HepG2 (cell line): ENCODE data around the gene CD3D. TPM values are rescaled to one million over a fixed set of nuclear protein-coding genes. Genes with fewer than 3 reads are reported as not detected.

Source experiments
- ATAC-seq: fragments of 200-7000 bp; cut with Tn5 transposase; 3 replicates; pipeline ENCODE4 v1.9.1; 2020; ENCODE audit warnings: mild to moderate bottlenecking, moderate library complexity
- BruUV-seq: library from RNA; stranded (reverse); fragments of 400-500 nt; replicated peaks from 2 replicates; lab custom pipeline; 2021; lab: Mats Ljungman, UMichigan
- CTCF ChIA-PET: fragments of 300-600 bp; formaldehyde crosslinking; extraction: SDS; loops from one replicate; lab custom pipeline; 2021; ENCODE audit warnings: low total read pairs, inconsistent platforms, low intra/inter-chr PET ratio; lab: Yijun Ruan, JAX
- POLR2A ChIA-PET: fragments of 350-600 bp; sonication (Branson Sonifier 250); formaldehyde crosslinking; loops from one replicate; lab custom pipeline; 2020; ENCODE audit warnings: antibody characterized with exemption, inconsistent platforms; lab: Yijun Ruan, JAX
- DNase-seq: peaks from one replicate; pipeline ENCODE4 v3.0.0-alpha.2; 2015; ENCODE audit warnings: low spot score
- FAIRE-seq: peaks from 3 replicates; lab custom pipeline; 2011; peaks lifted over from hg19 to GRCh38; lab: Jason Lieb, UNC
- H2AFZ ChIP-seq: one replicate; pipeline ENCODE4 v1.6.1; 2011; ENCODE audit warnings: low read length, inconsistent platforms
- H3K27ac ChIP-seq: fragments of 300-600 bp; 3 replicates; pipeline ENCODE4 v1.8.0; 2011; ENCODE audit warnings: mixed run types, mild to moderate bottlenecking, mixed read lengths, low read length, inconsistent platforms; ENCODE audit not compliant: insufficient read depth; ENCODE audit errors: extremely low read length
- H3K27me3 ChIP-seq, 2 experiments: fragments of 200-600 bp in 1 of 2; 2 replicates in 1 of 2; 3 replicates in 1 of 2; pipeline versions ENCODE4 v1.6.0 to v1.8.0; 2011; ENCODE audit warnings: low read length in 2 of 2, mild to moderate bottlenecking in 2 of 2, moderate library complexity in 2 of 2, inconsistent platforms in 1 of 2; ENCODE audit not compliant: insufficient read depth in 2 of 2, control insufficient read depth in 1 of 2
- H3K36me3 ChIP-seq, 2 experiments: fragments of 200-600 bp in 1 of 2; replicated peaks in 1 of 2; 2 replicates in 1 of 2; 3 replicates in 1 of 2; pipeline versions ENCODE4 v1.5.1 to v1.8.0; 2011; ENCODE audit warnings: low read length in 2 of 2, inconsistent platforms in 1 of 2; ENCODE audit not compliant: insufficient read depth in 2 of 2, control insufficient read depth in 1 of 2
- H3K4me1 ChIP-seq: 2 replicates; pipeline ENCODE4 v1.5.1; 2012; ENCODE audit warnings: low read length, inconsistent platforms; ENCODE audit not compliant: insufficient read depth
- H3K4me2 ChIP-seq: 2 replicates; pipeline ENCODE4 v1.6.0; 2011; ENCODE audit warnings: low read depth, low read length, inconsistent platforms
- H3K4me3 ChIP-seq, 3 experiments: fragments of 200-600 bp in 1 of 3; sonication (generic), shearing (Covaris generic) in 1 of 3; replicated peaks in 1 of 3; 2 replicates each; pipeline ENCODE4 v1.5.1; 2011 to 2016; ENCODE audit warnings: low read length in 3 of 3, inconsistent platforms in 2 of 3, low read depth in 2 of 3, mild to moderate bottlenecking in 2 of 3, control low read depth in 1 of 3, mixed read lengths in 1 of 3; ENCODE audit not compliant: insufficient read depth in 1 of 3
- H3K79me2 ChIP-seq: one replicate; pipeline ENCODE4 v1.6.1; 2011; ENCODE audit warnings: low read length, inconsistent platforms; ENCODE audit not compliant: insufficient read depth
- H3K9ac ChIP-seq: 2 replicates; pipeline ENCODE4 v1.6.0; 2011; ENCODE audit warnings: mild to moderate bottlenecking, low read depth, low read length, inconsistent platforms; ENCODE audit not compliant: insufficient read depth
- H3K9me3 ChIP-seq: 2 replicates; pipeline ENCODE4 v1.5.1; 2012; ENCODE audit warnings: mild to moderate bottlenecking, low read length
- H4K20me1 ChIP-seq: 2 replicates; pipeline ENCODE4 v1.6.0; 2011; ENCODE audit warnings: inconsistent platforms, mild to moderate bottlenecking, low read length, moderate library complexity; ENCODE audit not compliant: insufficient read depth
- MTA3 ChIP-seq: sonication (generic); formaldehyde crosslinking; IDR thresholded peaks from 2 replicates; pipeline ENCODE4 v1.4.0; 2020; ENCODE audit warnings: missing genetic modification reagents
- RBM22 ChIP-seq: fragments of 200-400 bp; formaldehyde crosslinking; optimal IDR thresholded peaks from 2 replicates; pipeline ENCODE3; 2017; ENCODE audit warnings: mild to moderate bottlenecking, low read length, moderate library complexity
- SIX1 ChIP-seq: sonication (generic); formaldehyde crosslinking; IDR thresholded peaks from 2 replicates; pipeline ENCODE4 v1.4.0; 2020; ENCODE audit warnings: missing genetic modification reagents, borderline replicate concordance
- SOX6 ChIP-seq, 2 experiments: fragments of 450-650 bp in 1 of 2; sonication (generic) in 1 of 2; formaldehyde crosslinking in 1 of 2; IDR thresholded peaks; 2 replicates each; pipeline versions ENCODE4 v1.4.0 to v1.6.1; 2017 to 2020; ENCODE audit warnings: antibody characterized with exemption in 1 of 2, mild to moderate bottlenecking in 1 of 2, missing genetic modification reagents in 1 of 2
- TEF ChIP-seq: sonication (generic); formaldehyde crosslinking; IDR thresholded peaks from 2 replicates; pipeline ENCODE4 v1.5.0; 2020; ENCODE audit warnings: missing genetic modification reagents
- WGBS: methylation state at CpG from one replicate; pipeline ENCODE4 v1.1.6; 2017; ENCODE audit warnings: low lambda C conversion rate; 5-methylcytosine and 5-hydroxymethylcytosine counted together
- in situ Hi-C: cut with HindIII; loops from 2 replicates; pipeline ENCODE4 v1.10.0; 2017; ENCODE audit warnings: low pct_unique_long_range_greater_than_20kb; ENCODE audit not compliant: extremely low pct_ligation_motif_present
- intact Hi-C: fragments of 100-400 bp; cut with micrococcal nuclease; formaldehyde crosslinking; loops from one replicate; pipeline ENCODE4 v1.10.0; 2022; ENCODE audit not compliant: unreplicated experiment
- polyA plus RNA-seq, 8 experiments: library from polyadenylated mRNA; depleted of rRNA in 3 of 8; stranded (reverse) in 7 of 8; unstranded in 1 of 8; fragments of >200 nt; fragmentation: Illumina TruSeq in 4 of 8; extraction: Trizol in 4 of 8; gene quantifications; 2 replicates each; pipeline versions ENCODE4 v1.2.1 to v1.2.3, GENCODE V29; 2011 to 2016; ENCODE audit warnings: low read depth in 4 of 8, missing spikeins in 1 of 8, mixed read lengths in 1 of 8; ENCODE audit not compliant: insufficient read depth in 1 of 8
- total RNA-seq, 5 experiments: library from RNA; depleted of rRNA; stranded (reverse); fragments of >200 nt; fragmentation: Illumina TruSeq; extraction: Trizol; gene quantifications; 2 replicates each; pipeline ENCODE4 v1.2.3, GENCODE V29; 2016; ENCODE audit warnings: low read depth in 1 of 5
- TF ChIP-seq, protein P1 (sequence below): sonication (generic); formaldehyde crosslinking; IDR thresholded peaks from 2 replicates; pipeline ENCODE4 v1.8.1; 2023; ENCODE audit warnings: missing genetic modification reagents, inconsistent platforms, borderline replicate concordance
- TF ChIP-seq, protein P2 (sequence below): IDR thresholded peaks from 2 replicates; pipeline ENCODE4 v1.6.1; 2012; ENCODE audit warnings: low read depth, low read length, improper control_type of control experiment

CD3D gene
- total and polyA plus RNA-seq, 2 of the 13 experiments (the other 11 are each of a cell fraction or from before 2014, with no cell fraction given), result 0.66 to 6.6 TPM

- no peak for TF ChIP-seq TEF (CRISPR knock-in tag)
- TF ChIP-seq RBM22, result no peak
- TF ChIP-seq, protein P1, sequence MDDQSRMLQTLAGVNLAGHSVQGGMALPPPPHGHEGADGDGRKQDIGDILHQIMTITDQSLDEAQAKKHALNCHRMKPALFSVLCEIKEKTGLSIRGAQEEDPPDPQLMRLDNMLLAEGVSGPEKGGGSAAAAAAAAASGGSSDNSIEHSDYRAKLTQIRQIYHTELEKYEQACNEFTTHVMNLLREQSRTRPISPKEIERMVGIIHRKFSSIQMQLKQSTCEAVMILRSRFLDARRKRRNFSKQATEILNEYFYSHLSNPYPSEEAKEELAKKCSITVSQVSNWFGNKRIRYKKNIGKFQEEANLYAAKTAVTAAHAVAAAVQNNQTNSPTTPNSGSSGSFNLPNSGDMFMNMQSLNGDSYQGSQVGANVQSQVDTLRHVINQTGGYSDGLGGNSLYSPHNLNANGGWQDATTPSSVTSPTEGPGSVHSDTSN (CRISPR knock-in tag), result no peak
- TF ChIP-seq, protein P2, sequence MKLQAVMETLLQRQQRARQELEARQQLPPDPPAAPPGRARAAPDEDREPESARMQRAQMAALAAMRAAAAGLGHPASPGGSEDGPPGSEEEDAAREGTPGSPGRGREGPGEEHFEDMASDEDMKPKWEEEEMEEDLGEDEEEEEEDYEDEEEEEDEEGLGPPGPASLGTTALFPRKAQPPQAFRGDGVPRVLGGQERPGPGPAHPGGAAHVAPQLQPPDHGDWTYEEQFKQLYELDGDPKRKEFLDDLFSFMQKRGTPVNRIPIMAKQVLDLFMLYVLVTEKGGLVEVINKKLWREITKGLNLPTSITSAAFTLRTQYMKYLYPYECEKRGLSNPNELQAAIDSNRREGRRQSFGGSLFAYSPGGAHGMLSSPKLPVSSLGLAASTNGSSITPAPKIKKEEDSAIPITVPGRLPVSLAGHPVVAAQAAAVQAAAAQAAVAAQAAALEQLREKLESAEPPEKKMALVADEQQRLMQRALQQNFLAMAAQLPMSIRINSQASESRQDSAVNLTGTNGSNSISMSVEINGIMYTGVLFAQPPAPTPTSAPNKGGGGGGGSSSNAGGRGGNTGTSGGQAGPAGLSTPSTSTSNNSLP, result no peak
- no peak for TF ChIP-seq SIX1 (CRISPR knock-in tag)
- TF ChIP-seq SOX6 (IDR thresholded peaks at IDR 0.05), result no peak
- TF ChIP-seq SOX6 (CRISPR knock-in tag; IDR thresholded peaks at IDR 0.05), result no peak
- no peak for TF ChIP-seq MTA3 (CRISPR knock-in tag)
- ChIA-PET CTCF (no interaction called here), POLR2A (no interaction called here)
- H3K4me1 ChIP-seq, result peaks cover 34% of the 10 kb centered on the region
- H3K27ac ChIP-seq, result no peak overlapping the region
- in situ Hi-C loops, result no loop called here
- no peaks in the 10 kb centered on the region for H3K79me2 ChIP-seq
- no CpG with 5 or more reads among the region's 3 CpGs for WGBS
- FAIRE-seq (no peak), DNase-seq (no peak), ATAC-seq (no peak)
- no peak overlapping the region for H3K9ac ChIP-seq
- intact Hi-C loops, result no loop called here
- H3K9me3 ChIP-seq, result no peaks in the 10 kb centered on the region
- H3K4me2 ChIP-seq, result peak overlapping the region; percentile 8; the same call in 1 of the 2 replicates
- H2AFZ ChIP-seq, result no peak overlapping the region
- no peaks in the 10 kb centered on the region for H4K20me1 ChIP-seq
- H3K4me3 ChIP-seq, result no peak overlapping the region
- no peaks in the 10 kb centered on the region for H3K36me3 ChIP-seq
- BruUV-seq, result no TSS peak
- peaks cover 3 to 23% of the 10 kb centered on the region in 2 experiments; a peak in 2 of 5 replicates for H3K27me3 ChIP-seq
Measured at GRCh38 chr11:118341261-118341660, 1.2 kb downstream of the CD3D start.
